ENCODE measurements around the gene TLK1. TPM values are rescaled to one million over a fixed set of nuclear protein-coding genes. Genes with fewer than 3 reads are reported as not detected.

TLK1 gene
- total and polyA plus RNA-seq, 2 of the 4 experiments (the other 2 are of a cell fraction), result 7.3 to 12.5 TPM

- H3K4me3 ChIP-seq (ENCODE audit: insufficient read depth, low read depth, low read length), result no peak overlapping the region
- no peak overlapping the region for H3K14ac ChIP-seq (replicated peaks; ENCODE audit: low read depth, low read length)
- no peaks in the 10 kb centered on the region for H3K36me3 ChIP-seq (ENCODE audit: control insufficient read depth, insufficient read depth, low read length)
- H3K9me3 ChIP-seq (ENCODE audit: control insufficient read depth, insufficient read depth, low read length), result no peaks in the 10 kb centered on the region
- H3K79me1 ChIP-seq (ENCODE audit: low read depth in 1 of 2, low read length in 2 of 2), result no peaks in the 10 kb centered on the region
- H3K4me2 ChIP-seq (ENCODE audit: low read depth, low read length), result no peak overlapping the region
- no peak for ATAC-seq (ENCODE audit: low read depth)
- no peak overlapping the region for H3K27ac ChIP-seq (ENCODE audit: insufficient read depth, low read length)
- no peak overlapping the region for H3K23ac ChIP-seq (ENCODE audit: low read depth, low read length)
- intact Hi-C loops (cut with micrococcal nuclease) (no loop called here), dilution Hi-C loops (cut with HindIII; ENCODE audit: low sequenced_read_pairs, unreplicated experiment) (no loop called here), in situ Hi-C loops (cut with MboI; ENCODE audit: low sequenced_read_pairs) (loop anchor here (10.0 kb wide), 1 partner anchor 245 kb away; no protein-coding TSS in a partner anchor)
- H3K18ac ChIP-seq (ENCODE audit: low read depth, low read length), result no peak overlapping the region
- no peak overlapping the region for H2AK5ac ChIP-seq (ENCODE audit: low read depth, low read length)
- H2BK20ac ChIP-seq (ENCODE audit: low read depth, low read length), result no peak overlapping the region
- H2BK15ac ChIP-seq (ENCODE audit: low read depth, low read length), result no peak overlapping the region
- no peak overlapping the region for H3K9ac ChIP-seq (ENCODE audit: low read depth, low read length)
- no peaks in the 10 kb centered on the region for H4K20me1 ChIP-seq (ENCODE audit: insufficient read depth, low read length)
- no peak overlapping the region for H4K8ac ChIP-seq (ENCODE audit: low read depth in 2 of 2, low read length in 2 of 2)
- CTCF ChIA-PET, result no interaction called here
- H3K56ac ChIP-seq (ENCODE audit: extremely low read depth, insufficient read depth, low read length), result no peak overlapping the region
- H3K4me1 ChIP-seq (ENCODE audit: control insufficient read depth, insufficient read depth, low read length), result no peaks in the 10 kb centered on the region
- H3K4ac ChIP-seq (ENCODE audit: low read depth, low read length), result no peak overlapping the region
- H4K91ac ChIP-seq (ENCODE audit: insufficient read depth, low read depth, low read length), result no peak overlapping the region
- no CpG with 5 or more reads among the region's 2 CpGs for WGBS, 2 experiments (ENCODE audit: extremely low coverage in 2 of 2, insufficient read length in 1 of 2)
- POLR2A ChIA-PET (ENCODE audit: unreplicated experiment), result interaction anchor here (0.7 kb wide), 1 partner anchor 11 kb away, joined by 4 read pairs; no protein-coding TSS in a partner anchor
- TF ChIP-seq RFX5 (IDR thresholded peaks at IDR 0.05; ENCODE audit: low read depth, low read length) (no peak), MXI1 (IDR thresholded peaks at IDR 0.05; ENCODE audit: borderline replicate concordance, low read depth, low read length) (no peak), NFE2L2 (IDR thresholded peaks at IDR 0.05; ENCODE audit: low read depth, low read length) (no peak), CHD1 (IDR thresholded peaks at IDR 0.05; ENCODE audit: low read depth, low read length) (no peak), MAZ (IDR thresholded peaks at IDR 0.05; ENCODE audit: borderline replicate concordance, low read depth, low read length) (no peak), CTCF (conservative IDR thresholded peaks at IDR 0.05; ENCODE audit: low read depth, low read length) (no peak), POLR2A (IDR thresholded peaks at IDR 0.05; ENCODE audit: low read depth, low read length) (no peak), ELK1 (IDR thresholded peaks at IDR 0.05; ENCODE audit: borderline replicate concordance, low read depth, low read length) (no peak), MAFK (IDR thresholded peaks at IDR 0.05; ENCODE audit: low read depth, low read length) (no peak), RAD21 (IDR thresholded peaks at IDR 0.05; ENCODE audit: low read length) (no peak)
- no peak overlapping the region for H4K5ac ChIP-seq (ENCODE audit: low read depth, low read length)
- no peaks in the 10 kb centered on the region for H3K9me1 ChIP-seq (ENCODE audit: insufficient read depth, low read length)
- no peak for DNase-seq
- H2BK5ac ChIP-seq (ENCODE audit: low read depth, low read length, poor library complexity, severe bottlenecking), result no peak overlapping the region
- no peak overlapping the region for H2BK120ac ChIP-seq (ENCODE audit: low read depth, low read length)
- no peak overlapping the region for H2AFZ ChIP-seq (replicated peaks; ENCODE audit: low read length, poor library complexity)
- no peak overlapping the region for H2AK9ac ChIP-seq (replicated peaks; ENCODE audit: low read depth, low read length, poor library complexity)
- H3K27me3 ChIP-seq (ENCODE audit: control insufficient read depth, insufficient read depth, low read length), result no peaks in the 10 kb centered on the region; the same call in 1 of the 2 replicates
- no TSS peak for BruUV-seq (replicated peaks)
Observed at GRCh38 chr2:171169333-171169732, 8.6 kb upstream of the TLK1 start.
